ENCODE data around the gene ADAMTS17.

DNA sequence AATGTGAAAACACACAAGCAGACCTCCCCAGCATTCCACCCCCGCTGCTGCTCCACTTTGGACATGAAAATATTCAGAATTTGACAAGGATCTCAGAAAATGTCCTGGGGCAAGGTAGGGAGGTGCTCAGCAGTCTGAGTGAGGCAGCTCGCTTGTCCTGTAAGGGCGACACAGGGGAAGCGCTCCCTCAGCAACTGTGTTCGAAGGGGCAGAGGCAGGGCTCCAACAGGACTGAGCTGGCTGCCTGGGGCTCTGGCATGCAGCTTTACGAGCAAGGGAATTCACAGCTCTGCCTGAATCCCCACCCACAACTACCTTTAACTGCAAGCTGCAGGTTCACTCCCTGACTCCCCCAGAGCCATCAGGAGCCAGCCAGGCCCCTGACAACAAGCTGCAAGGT lies 321.6 kb downstream of the ADAMTS17 start:
- TF ChIP-seq, protein P1, sequence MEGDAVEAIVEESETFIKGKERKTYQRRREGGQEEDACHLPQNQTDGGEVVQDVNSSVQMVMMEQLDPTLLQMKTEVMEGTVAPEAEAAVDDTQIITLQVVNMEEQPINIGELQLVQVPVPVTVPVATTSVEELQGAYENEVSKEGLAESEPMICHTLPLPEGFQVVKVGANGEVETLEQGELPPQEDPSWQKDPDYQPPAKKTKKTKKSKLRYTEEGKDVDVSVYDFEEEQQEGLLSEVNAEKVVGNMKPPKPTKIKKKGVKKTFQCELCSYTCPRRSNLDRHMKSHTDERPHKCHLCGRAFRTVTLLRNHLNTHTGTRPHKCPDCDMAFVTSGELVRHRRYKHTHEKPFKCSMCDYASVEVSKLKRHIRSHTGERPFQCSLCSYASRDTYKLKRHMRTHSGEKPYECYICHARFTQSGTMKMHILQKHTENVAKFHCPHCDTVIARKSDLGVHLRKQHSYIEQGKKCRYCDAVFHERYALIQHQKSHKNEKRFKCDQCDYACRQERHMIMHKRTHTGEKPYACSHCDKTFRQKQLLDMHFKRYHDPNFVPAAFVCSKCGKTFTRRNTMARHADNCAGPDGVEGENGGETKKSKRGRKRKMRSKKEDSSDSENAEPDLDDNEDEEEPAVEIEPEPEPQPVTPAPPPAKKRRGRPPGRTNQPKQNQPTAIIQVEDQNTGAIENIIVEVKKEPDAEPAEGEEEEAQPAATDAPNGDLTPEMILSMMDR (IDR thresholded peaks at IDR 0.05) = no peak
- no peak for TF ChIP-seq POLR2A (IDR thresholded peaks at IDR 0.05)

Measured in heart left ventricle (tissue), 13 donors.